Astrocyte (in vitro differentiated cells and primary cell): ENCODE data around the gene IGFBP2. TPM values are rescaled to one million over a fixed set of nuclear protein-coding genes. Genes with fewer than 3 reads are reported as not detected.

Experiments
- DNase-seq: peaks from one replicate; pipeline ENCODE4 v3.0.0-alpha.2; 2010; ENCODE audit warnings: low read depth
- FAIRE-seq: peaks from 2 replicates; lab custom pipeline; 2011; peaks lifted over from hg19 to GRCh38; lab: Jason Lieb, UNC
- H2AFZ ChIP-seq: 2 replicates; pipeline ENCODE4 v1.6.0; 2012; ENCODE audit warnings: low read depth, low read length, inconsistent platforms
- H3K27ac ChIP-seq: 2 replicates; pipeline ENCODE4 v1.5.1; 2011; ENCODE audit warnings: low read depth, low read length, inconsistent platforms
- H3K27me3 ChIP-seq: 2 replicates; pipeline ENCODE4 v1.6.0; 2011; ENCODE audit warnings: low read length, inconsistent platforms; ENCODE audit not compliant: insufficient read depth
- H3K36me3 ChIP-seq: 2 replicates; pipeline ENCODE4 v1.5.1; 2011; ENCODE audit warnings: low read length, inconsistent platforms; ENCODE audit not compliant: insufficient read depth
- H3K4me1 ChIP-seq: 2 replicates; pipeline ENCODE4 v1.5.1; 2011; ENCODE audit warnings: low read length, inconsistent platforms; ENCODE audit not compliant: insufficient read depth
- H3K4me2 ChIP-seq: 2 replicates; pipeline ENCODE4 v1.6.0; 2012; ENCODE audit warnings: low read length, inconsistent platforms
- H3K4me3 ChIP-seq: 2 replicates; pipeline ENCODE4 v1.5.1; 2011; ENCODE audit warnings: low read depth, mild to moderate bottlenecking, low read length, inconsistent platforms; ENCODE audit not compliant: insufficient read depth
- H3K79me2 ChIP-seq: 2 replicates; pipeline ENCODE4 v1.6.0; 2012; ENCODE audit warnings: mild to moderate bottlenecking, low read length, inconsistent platforms; ENCODE audit not compliant: insufficient read depth
- H3K9ac ChIP-seq: 2 replicates; pipeline ENCODE4 v1.6.0; 2012; ENCODE audit warnings: mild to moderate bottlenecking, low read length, inconsistent platforms
- H3K9me3 ChIP-seq: 2 replicates; pipeline ENCODE4 v1.5.1; 2012; ENCODE audit warnings: low read depth, mild to moderate bottlenecking, low read length, inconsistent platforms; ENCODE audit not compliant: insufficient read depth
- H4K20me1 ChIP-seq: 2 replicates; pipeline ENCODE4 v1.6.0; 2012; ENCODE audit warnings: low read length, inconsistent platforms; ENCODE audit not compliant: insufficient read depth
- H3K27ac Mint-ChIP-seq: one replicate; pipeline ENCODE4 v1.8.0; 2021; ENCODE audit warnings: mild to moderate bottlenecking, mixed read lengths; ENCODE audit not compliant: unreplicated experiment
- H3K27me3 Mint-ChIP-seq: one replicate; pipeline ENCODE4 v1.8.0; 2021; ENCODE audit warnings: low read depth, mixed read lengths; ENCODE audit not compliant: unreplicated experiment
- H3K36me3 Mint-ChIP-seq: one replicate; pipeline ENCODE4 v1.8.0; 2021; ENCODE audit warnings: low read depth, mixed read lengths; ENCODE audit not compliant: unreplicated experiment
- H3K4me1 Mint-ChIP-seq: one replicate; pipeline ENCODE4 v1.8.0; 2021; ENCODE audit warnings: low read depth, mixed read lengths; ENCODE audit not compliant: unreplicated experiment
- H3K4me3 Mint-ChIP-seq: one replicate; pipeline ENCODE4 v1.8.0; 2021; ENCODE audit warnings: mild to moderate bottlenecking, moderate library complexity, mixed read lengths; ENCODE audit not compliant: unreplicated experiment
- H3K9me3 Mint-ChIP-seq: one replicate; pipeline ENCODE4 v1.8.0; 2021; ENCODE audit warnings: mild to moderate bottlenecking, mixed read lengths; ENCODE audit not compliant: unreplicated experiment
- EZH2 ChIP-seq: IDR thresholded peaks from 2 replicates; pipeline ENCODE4 v1.6.1; 2012; ENCODE audit warnings: mild to moderate bottlenecking, low read length, inconsistent platforms; ENCODE audit not compliant: insufficient read depth
- total RNA-seq: library from RNA; stranded (reverse); gene quantifications from 2 replicates; pipeline ENCODE4 v1.2.1, GENCODE V29; 2021
- TF ChIP-seq, protein P1 (sequence below): IDR thresholded peaks from 2 replicates; pipeline ENCODE4 v1.5.1; 2011; ENCODE audit warnings: low read depth, mild to moderate bottlenecking, inconsistent platforms, low read length, moderate library complexity; ENCODE audit not compliant: insufficient read depth

Gene IGFBP2
- total RNA-seq, 1 donor from 2014 or later: 944 TPM

- no peak overlapping the region for H3K9ac ChIP-seq
- H3K4me2 ChIP-seq: no peak overlapping the region
- Mint-ChIP-seq H3K27ac (no peak overlapping the region), H3K36me3 (no peaks in the 10 kb centered on the region), H3K4me1 (no peaks in the 10 kb centered on the region), H3K4me3 (no peak overlapping the region), H3K27me3 (no peaks in the 10 kb centered on the region), H3K9me3 (no peaks in the 10 kb centered on the region)
- DNase-seq: no peak
- H3K36me3 ChIP-seq: no peaks in the 10 kb centered on the region
- no peaks in the 10 kb centered on the region for H3K27me3 ChIP-seq
- peaks cover 2% of the 10 kb centered on the region for H3K9me3 ChIP-seq
- H2AFZ ChIP-seq: no peak overlapping the region
- FAIRE-seq: no peak
- no peaks in the 10 kb centered on the region for H3K4me1 ChIP-seq
- H3K79me2 ChIP-seq: no peaks in the 10 kb centered on the region
- H4K20me1 ChIP-seq: no peaks in the 10 kb centered on the region
- no peak for TF ChIP-seq EZH2
- TF ChIP-seq, protein P1, sequence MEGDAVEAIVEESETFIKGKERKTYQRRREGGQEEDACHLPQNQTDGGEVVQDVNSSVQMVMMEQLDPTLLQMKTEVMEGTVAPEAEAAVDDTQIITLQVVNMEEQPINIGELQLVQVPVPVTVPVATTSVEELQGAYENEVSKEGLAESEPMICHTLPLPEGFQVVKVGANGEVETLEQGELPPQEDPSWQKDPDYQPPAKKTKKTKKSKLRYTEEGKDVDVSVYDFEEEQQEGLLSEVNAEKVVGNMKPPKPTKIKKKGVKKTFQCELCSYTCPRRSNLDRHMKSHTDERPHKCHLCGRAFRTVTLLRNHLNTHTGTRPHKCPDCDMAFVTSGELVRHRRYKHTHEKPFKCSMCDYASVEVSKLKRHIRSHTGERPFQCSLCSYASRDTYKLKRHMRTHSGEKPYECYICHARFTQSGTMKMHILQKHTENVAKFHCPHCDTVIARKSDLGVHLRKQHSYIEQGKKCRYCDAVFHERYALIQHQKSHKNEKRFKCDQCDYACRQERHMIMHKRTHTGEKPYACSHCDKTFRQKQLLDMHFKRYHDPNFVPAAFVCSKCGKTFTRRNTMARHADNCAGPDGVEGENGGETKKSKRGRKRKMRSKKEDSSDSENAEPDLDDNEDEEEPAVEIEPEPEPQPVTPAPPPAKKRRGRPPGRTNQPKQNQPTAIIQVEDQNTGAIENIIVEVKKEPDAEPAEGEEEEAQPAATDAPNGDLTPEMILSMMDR: no peak
- H3K4me3 ChIP-seq: no peak overlapping the region
- no peak overlapping the region for H3K27ac ChIP-seq
Measured at GRCh38 chr2:216626168-216626874, 6.9 kb upstream of the IGFBP2 start.

- H2AFZ ChIP-seq: no peak overlapping the region
- H3K9ac ChIP-seq: no peak overlapping the region
- H3K4me1 ChIP-seq: no peaks in the 10 kb centered on the region
- Mint-ChIP-seq H3K4me3 (no peak overlapping the region), H3K9me3 (no peaks in the 10 kb centered on the region), H3K27me3 (no peaks in the 10 kb centered on the region), H3K36me3 (no peaks in the 10 kb centered on the region), H3K27ac (no peak overlapping the region), H3K4me1 (no peaks in the 10 kb centered on the region)
- H3K4me3 ChIP-seq: no peak overlapping the region
- H3K36me3 ChIP-seq: no peaks in the 10 kb centered on the region
- TF ChIP-seq EZH2: no peak
- TF ChIP-seq, protein P1: no peak
- H3K27me3 ChIP-seq: no peaks in the 10 kb centered on the region
- peaks cover 2% of the 10 kb centered on the region for H3K9me3 ChIP-seq
- no peak for FAIRE-seq
- no peaks in the 10 kb centered on the region for H3K79me2 ChIP-seq
- no peak for DNase-seq
- H4K20me1 ChIP-seq: no peaks in the 10 kb centered on the region
- H3K27ac ChIP-seq: no peak overlapping the region
- H3K4me2 ChIP-seq: no peak overlapping the region
Measured at GRCh38 chr2:216626875-216627245, 6.4 kb upstream of the IGFBP2 start.

DNA sequence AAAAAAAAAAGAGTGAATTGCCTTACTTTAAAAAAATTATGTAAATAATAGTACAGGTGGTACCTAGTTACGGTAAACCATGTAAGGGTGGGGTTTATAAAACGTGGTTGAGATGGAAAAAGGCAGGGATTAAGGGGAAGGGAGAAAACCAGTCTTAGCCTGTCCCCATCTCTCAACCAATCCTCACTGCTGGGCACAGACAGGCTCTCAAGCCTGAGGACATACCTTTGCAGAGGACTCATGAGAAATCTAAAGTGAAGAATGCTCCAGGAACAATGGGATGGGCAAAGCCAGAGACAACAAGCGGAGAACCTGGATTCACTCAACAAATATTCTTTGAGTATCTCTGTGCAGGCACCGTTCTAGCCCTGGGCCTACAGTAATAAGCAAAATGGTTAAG lies 3.4 kb upstream of the IGFBP2 start:
- Histone ChIP-seq H3K9me3 (no peaks in the 10 kb centered on the region), H4K20me1 (no peaks in the 10 kb centered on the region), H3K4me2 (no peak overlapping the region), H3K79me2 (peaks cover 12% of the 10 kb centered on the region), H3K4me1 (peaks cover 14% of the 10 kb centered on the region), H3K36me3 (no peaks in the 10 kb centered on the region), H3K9ac (no peak overlapping the region), H3K4me3 (no peak overlapping the region), H3K27ac (no peak overlapping the region), H3K27me3 (peaks cover 7% of the 10 kb centered on the region), H2AFZ (no peak overlapping the region)
- no peak for TF ChIP-seq EZH2
- TF ChIP-seq, protein P1: no peak
- no peak overlapping the region for H3K27ac Mint-ChIP-seq
- no peaks in the 10 kb centered on the region for H3K27me3 Mint-ChIP-seq
- H3K4me3 Mint-ChIP-seq: no peak overlapping the region
- DNase-seq (no peak), FAIRE-seq (no peak)
- peaks cover 2% of the 10 kb centered on the region for H3K9me3 Mint-ChIP-seq
- no peaks in the 10 kb centered on the region for H3K36me3 Mint-ChIP-seq
- H3K4me1 Mint-ChIP-seq: peaks cover 10% of the 10 kb centered on the region
